Muscle of leg (tissue), 11 donors: ENCODE results near the gene NDNF. TPM values are rescaled to one million over a fixed set of nuclear protein-coding genes. Genes with fewer than 3 reads are reported as not detected.

Experiments used
- DNase-seq: peaks from one replicate; pipeline ENCODE4 v3.0.0; 2013
- H3K27ac ChIP-seq: one replicate; pipeline ENCODE4 v1.5.1; 2013; ENCODE audit warnings: mild to moderate bottlenecking, low read length, control low read depth
- H3K27me3 ChIP-seq: one replicate; pipeline ENCODE4 v1.6.1; 2013; ENCODE audit warnings: low read length; ENCODE audit not compliant: control insufficient read depth, insufficient read depth
- H3K36me3 ChIP-seq: one replicate; pipeline ENCODE4 v1.6.1; 2013; ENCODE audit warnings: low read length; ENCODE audit not compliant: control insufficient read depth, insufficient read depth
- H3K4me1 ChIP-seq: one replicate; pipeline ENCODE4 v1.6.1; 2013; ENCODE audit warnings: low read length; ENCODE audit not compliant: control insufficient read depth, insufficient read depth
- H3K4me3 ChIP-seq: one replicate; pipeline ENCODE4 v1.5.1; 2013; ENCODE audit warnings: low read length, control low read depth
- H3K9me3 ChIP-seq: replicated peaks from 2 replicates; pipeline ENCODE4 v1.6.1; 2013; ENCODE audit warnings: low read depth, low read length; ENCODE audit not compliant: control insufficient read depth
- WGBS: methylation state at CpG from one replicate; pipeline ENCODE4 v1.1.5; 2013; ENCODE audit warnings: missing lambda C conversion rate; ENCODE audit not compliant: insufficient coverage; 5-methylcytosine and 5-hydroxymethylcytosine counted together
- polyA plus RNA-seq, 8 donors: library from polyadenylated mRNA; unstranded; fragments of 120-200 nt; gene quantifications; one replicate each; pipeline versions ENCODE4 v1.2.1 to v1.2.3, GENCODE V29; 2013; ENCODE audit warnings: inconsistent platforms in 1 of 8, low replicate concordance in 1 of 8; ENCODE audit not compliant: insufficient read length in 8 of 8, insufficient read depth in 1 of 8
- total RNA-seq: library from RNA; stranded (reverse); fragments of 120-200 nt; gene quantifications from one replicate; pipeline ENCODE4 v1.2.4, GENCODE V29; 2013

NDNF gene
- total and polyA plus RNA-seq, 9 donors: 0.82 to 20.4 (median 10.4) TPM

DNA sequence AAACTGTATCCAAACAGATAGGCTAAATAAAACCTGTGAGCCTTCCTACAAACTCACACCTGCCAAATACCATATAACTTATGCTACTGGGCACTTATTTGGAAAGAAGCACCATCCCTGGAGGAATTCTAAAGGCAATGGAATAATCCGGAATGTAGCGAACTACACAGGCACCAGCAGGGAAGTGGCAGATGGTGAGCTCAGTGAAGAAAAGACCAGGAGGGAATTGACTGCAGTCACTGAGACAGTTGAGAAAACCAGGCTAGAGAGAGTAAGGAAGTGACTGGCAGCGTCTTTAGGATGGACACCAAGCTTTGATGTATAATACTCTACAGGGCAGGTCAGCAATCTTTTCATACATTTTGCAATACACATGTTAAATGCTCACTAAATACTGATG is 16.3 kb downstream of the NDNF start:
- no peaks in the 10 kb centered on the region for H3K9me3 ChIP-seq
- H3K4me3 ChIP-seq: no peak overlapping the region
- 93% methylated on average over 3 of the region's 3 CpGs for WGBS
- no peaks in the 10 kb centered on the region for H3K4me1 ChIP-seq
- DNase-seq: no peak
- H3K27ac ChIP-seq: no peak overlapping the region
- H3K36me3 ChIP-seq: no peaks in the 10 kb centered on the region
- peaks cover 4% of the 10 kb centered on the region for H3K27me3 ChIP-seq

DNA sequence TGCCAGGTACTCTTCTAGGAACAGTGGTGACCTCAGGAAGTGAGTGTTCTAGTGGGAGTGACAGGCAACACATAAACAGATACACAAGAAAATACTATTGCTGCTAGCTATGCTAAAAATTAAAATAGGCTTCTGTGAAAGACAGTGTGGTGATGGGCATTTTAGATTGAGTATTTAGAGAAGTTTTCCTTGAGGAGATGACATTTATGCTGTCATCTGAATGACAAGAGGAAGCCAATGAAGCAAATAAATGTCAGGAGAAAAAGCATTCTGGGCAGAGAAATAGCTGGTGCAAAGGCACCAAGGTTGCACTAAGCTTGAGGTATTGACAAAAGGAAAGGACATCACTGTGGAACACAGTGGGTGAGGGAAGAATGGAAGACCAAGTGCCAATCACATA is 18.0 kb downstream of the NDNF start:
- H3K4me3 ChIP-seq: no peak overlapping the region
- H3K27me3 ChIP-seq: peaks cover 4% of the 10 kb centered on the region
- H3K36me3 ChIP-seq: no peaks in the 10 kb centered on the region
- H3K9me3 ChIP-seq: no peaks in the 10 kb centered on the region
- DNase-seq: no peak
- H3K27ac ChIP-seq: no peak overlapping the region
- H3K4me1 ChIP-seq: no peaks in the 10 kb centered on the region

DNA sequence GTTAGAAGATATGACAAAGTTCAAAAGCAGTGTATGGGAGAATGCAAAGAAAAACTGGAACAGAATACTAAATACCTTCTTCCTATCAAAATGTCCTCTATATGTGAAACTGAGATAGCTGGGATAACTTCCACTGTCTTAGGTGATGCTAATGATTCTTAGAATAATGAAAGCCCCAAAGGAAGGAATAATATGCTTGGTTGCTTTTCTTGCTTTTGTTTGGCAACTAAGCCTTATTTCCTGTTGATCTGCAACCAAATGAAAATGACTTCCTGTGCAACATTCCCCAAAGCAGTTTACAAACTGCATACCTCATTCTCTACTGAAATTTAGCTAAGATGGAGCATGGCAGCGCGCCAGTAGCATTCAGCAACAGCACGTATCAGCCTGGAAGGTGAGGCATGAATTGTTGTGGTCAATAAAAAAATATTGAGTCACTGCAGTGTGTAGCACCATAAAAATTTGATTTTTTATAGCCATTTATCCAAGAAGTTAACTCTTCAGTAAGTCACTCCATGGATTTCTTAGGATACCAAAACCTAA is 18.7 kb downstream of the NDNF start:
- Histone ChIP-seq H3K9me3 (no peaks in the 10 kb centered on the region), H3K27me3 (peaks cover 4% of the 10 kb centered on the region), H3K27ac (no peak overlapping the region), H3K36me3 (no peaks in the 10 kb centered on the region), H3K4me1 (no peaks in the 10 kb centered on the region), H3K4me3 (no peak overlapping the region)
- peak; percentile 34 for DNase-seq
- WGBS: no CpG with 5 or more reads among the region's 3 CpGs

DNA sequence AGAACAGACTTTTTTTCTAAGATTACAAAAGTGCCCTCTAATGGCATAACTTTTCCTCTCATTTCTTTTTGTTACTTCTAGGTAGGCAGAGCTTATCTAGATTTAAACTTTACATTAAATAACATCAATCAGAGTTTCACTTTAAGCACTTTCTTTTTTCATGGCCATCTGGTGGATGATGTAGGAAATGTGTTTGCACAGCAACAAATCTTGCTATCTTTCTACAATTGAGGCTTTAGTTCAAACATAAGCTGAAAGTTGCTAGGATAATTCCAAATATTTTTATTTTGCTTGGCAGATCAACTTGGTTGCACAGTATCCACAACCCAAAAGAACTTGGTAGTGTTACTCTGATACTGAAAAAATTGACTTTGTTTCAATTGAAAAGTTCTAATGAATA is 22.0 kb downstream of the NDNF start:
- peak; percentile 72 for DNase-seq

DNA sequence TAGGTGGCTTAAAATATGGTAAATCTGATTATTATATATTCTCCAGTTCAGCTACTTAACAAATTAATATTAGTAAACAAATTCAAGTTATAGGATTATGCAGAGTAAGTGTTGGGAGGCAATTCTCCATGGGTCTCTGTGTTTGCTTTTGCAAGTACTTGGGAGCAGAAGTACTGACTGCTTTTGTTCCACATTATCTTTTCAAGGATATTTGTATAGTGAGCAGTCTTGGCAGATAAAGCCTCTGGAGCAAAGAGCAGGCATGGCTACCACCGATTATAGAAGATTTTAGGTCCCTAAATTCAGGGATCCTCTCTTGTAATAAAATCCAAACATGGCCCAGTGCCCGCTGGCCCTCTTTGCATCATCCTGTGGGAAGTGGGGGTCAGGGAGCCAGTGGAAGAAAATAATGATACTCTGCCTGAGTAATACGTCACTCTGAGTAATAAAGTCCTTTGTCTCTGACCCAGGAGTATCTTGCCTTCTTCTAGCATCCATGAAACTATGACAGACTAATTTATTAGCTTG is 23.2 kb downstream of the NDNF start:
- no peak for DNase-seq
- Histone ChIP-seq H3K27ac (no peak overlapping the region), H3K27me3 (no peaks in the 10 kb centered on the region), H3K36me3 (no peaks in the 10 kb centered on the region), H3K4me1 (no peaks in the 10 kb centered on the region), H3K4me3 (no peak overlapping the region), H3K9me3 (no peaks in the 10 kb centered on the region)
- WGBS: no CpG with 5 or more reads among the region's 3 CpGs

More for the DNA sequence above, 22.0 kb downstream of the NDNF start:
- H3K4me1 ChIP-seq: no peaks in the 10 kb centered on the region
- no peak overlapping the region for H3K27ac ChIP-seq
- no peaks in the 10 kb centered on the region for H3K9me3 ChIP-seq
- no peaks in the 10 kb centered on the region for H3K36me3 ChIP-seq
- no peaks in the 10 kb centered on the region for H3K27me3 ChIP-seq
- H3K4me3 ChIP-seq: no peak overlapping the region

DNA sequence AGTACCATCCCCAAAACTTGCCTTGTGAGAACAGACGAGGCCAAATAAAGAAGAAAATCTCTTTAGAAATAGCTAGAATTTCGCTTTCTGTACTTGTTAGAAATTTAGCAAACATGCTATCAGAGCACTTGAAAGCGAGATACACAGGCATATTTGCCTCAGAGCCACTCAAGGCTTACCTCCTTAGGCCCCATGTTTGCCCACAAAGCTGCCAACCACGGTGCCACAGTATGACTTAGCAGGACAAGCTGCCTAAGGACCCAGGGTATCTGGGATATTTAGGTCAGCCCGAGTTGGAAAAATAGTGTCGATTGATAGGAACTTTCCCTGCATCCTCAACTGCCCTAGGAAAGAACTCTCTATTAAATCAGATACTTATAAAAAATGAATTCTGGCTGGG is 24.2 kb downstream of the NDNF start:
- H3K36me3 ChIP-seq: no peaks in the 10 kb centered on the region
- no peaks in the 10 kb centered on the region for H3K9me3 ChIP-seq
- H3K4me3 ChIP-seq: no peak overlapping the region
- 89% methylated on average over 3 of the region's 6 CpGs for WGBS
- H3K27me3 ChIP-seq: no peaks in the 10 kb centered on the region
- no peak for DNase-seq
- no peak overlapping the region for H3K27ac ChIP-seq
- H3K4me1 ChIP-seq: no peaks in the 10 kb centered on the region

DNA sequence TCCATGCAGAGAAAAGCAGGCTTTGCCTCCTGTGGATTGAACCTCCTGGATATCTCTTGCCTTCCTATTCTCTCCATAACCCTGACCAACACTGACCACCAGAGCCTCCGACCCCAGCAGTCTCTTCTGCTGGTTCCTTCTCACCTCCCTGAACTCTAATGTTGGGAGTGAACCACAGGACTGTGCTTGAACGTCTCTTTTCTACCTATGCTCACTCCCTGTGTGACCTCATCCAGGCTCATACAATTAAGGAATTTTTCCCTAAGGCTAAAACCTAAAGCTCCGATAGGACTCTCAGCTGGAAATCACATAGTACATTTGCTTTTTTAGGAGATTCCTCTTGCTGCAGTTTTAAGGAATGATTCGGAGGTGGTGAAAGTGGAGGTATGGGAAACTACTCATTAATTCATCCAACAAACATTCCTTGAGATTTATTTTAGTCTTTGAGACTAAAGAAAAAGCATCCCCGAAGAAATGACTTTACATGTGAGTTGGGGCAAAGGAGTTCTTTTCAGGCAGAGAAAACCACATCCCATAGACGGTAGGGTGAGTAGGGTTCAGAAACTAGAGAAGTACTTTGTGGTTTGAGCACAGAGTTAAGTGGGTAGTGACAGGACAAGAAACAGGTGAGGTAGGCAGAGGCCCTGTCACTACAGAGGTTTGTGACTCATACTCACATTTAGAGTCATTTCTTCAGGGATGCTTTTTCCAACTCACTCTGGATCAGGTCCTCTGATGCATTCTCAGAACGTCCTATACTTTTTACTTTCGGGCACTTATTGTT is 30.8 kb downstream of the NDNF start:
- Histone ChIP-seq H3K4me1 (no peaks in the 10 kb centered on the region), H3K4me3 (no peak overlapping the region), H3K27ac (no peak overlapping the region), H3K36me3 (no peaks in the 10 kb centered on the region), H3K9me3 (no peaks in the 10 kb centered on the region), H3K27me3 (no peaks in the 10 kb centered on the region)
- no peak for DNase-seq
- 58% methylated on average over 2 of the region's 8 CpGs for WGBS

DNA sequence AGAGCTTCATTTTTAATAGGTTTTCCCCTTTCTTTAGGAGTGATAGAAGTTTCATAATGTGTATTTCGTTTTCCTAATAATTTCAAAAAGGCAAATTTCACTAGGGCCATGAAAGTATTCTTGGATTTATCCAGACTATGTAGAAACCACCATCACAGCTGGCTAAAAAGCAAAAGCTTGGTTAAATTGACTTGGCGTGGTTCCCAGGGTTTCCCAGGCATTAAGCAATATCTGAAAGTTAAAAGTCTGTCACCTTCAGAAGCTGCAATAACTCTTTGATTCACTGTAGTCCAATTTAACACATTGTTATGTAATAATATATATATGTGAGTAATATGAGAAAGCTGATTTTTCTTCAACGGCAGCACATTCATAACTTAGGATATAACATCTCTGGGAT is 38.3 kb downstream of the NDNF start:
- no peak overlapping the region for H3K27ac ChIP-seq
- no peaks in the 10 kb centered on the region for H3K27me3 ChIP-seq
- H3K4me1 ChIP-seq: no peaks in the 10 kb centered on the region
- H3K9me3 ChIP-seq: no peaks in the 10 kb centered on the region
- H3K4me3 ChIP-seq: no peak overlapping the region
- whole genome bisulfite sequencing: no CpG with 5 or more reads among the region's 3 CpGs
- peak; percentile 22 for DNase-seq
- H3K36me3 ChIP-seq: no peaks in the 10 kb centered on the region

DNA sequence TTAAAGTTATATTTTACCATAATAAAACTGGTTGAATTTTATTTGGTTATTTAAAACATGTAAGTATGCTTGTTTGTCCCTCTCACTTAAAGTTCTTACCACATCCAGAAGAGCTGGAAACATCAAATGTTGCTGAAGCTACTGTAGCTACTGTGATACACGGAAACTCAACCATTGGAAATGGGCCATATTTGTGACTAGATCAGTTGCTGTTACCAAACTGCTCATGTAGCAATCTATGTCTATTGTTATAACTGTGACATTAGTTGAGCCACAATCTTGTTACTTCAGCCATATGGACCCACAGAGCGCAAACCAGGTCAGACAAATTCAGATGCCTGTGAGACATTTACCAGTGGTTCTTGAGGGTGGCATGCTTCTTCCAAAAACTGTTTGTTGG is 41.6 kb downstream of the NDNF start:
- Histone ChIP-seq H3K4me1 (no peaks in the 10 kb centered on the region), H3K36me3 (no peaks in the 10 kb centered on the region), H3K27me3 (no peaks in the 10 kb centered on the region), H3K9me3 (no peaks in the 10 kb centered on the region), H3K27ac (no peak overlapping the region), H3K4me3 (no peak overlapping the region)
- peak; percentile 16 for DNase-seq
- no CpG with 5 or more reads among the region's 2 CpGs for WGBS

DNA sequence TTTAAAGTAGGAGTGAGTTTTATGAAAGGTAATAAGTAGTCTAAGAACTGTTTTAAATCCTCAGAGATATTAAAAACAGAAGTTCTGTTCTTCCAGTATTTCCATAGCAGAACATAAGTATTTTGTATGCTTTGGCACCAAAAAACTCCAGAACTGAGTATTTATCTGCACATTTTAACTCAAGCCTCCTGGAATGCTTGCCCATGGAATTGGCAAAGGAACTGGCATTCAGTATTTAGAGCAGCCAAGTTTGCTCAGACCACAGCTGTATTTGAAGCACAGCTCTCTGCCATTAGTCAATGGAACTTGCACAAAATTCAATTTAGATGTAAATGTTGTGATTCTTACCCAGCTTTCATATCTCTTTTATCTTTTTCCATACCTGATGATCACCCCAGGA is 42.2 kb downstream of the NDNF start:
- H3K4me1 ChIP-seq: no peaks in the 10 kb centered on the region
- H3K36me3 ChIP-seq: no peaks in the 10 kb centered on the region
- no peak overlapping the region for H3K27ac ChIP-seq
- no peak overlapping the region for H3K4me3 ChIP-seq
- peak; percentile 77 for DNase-seq
- no peaks in the 10 kb centered on the region for H3K9me3 ChIP-seq
- H3K27me3 ChIP-seq: no peaks in the 10 kb centered on the region
